HepG2 (cell line): Measurements from ENCODE around the gene TUBB4B. TPM values are rescaled to one million over a fixed set of nuclear protein-coding genes. Genes with fewer than 3 reads are reported as not detected.
A peak's percentile ranks its signal among the peaks of the same experiment; 100 is the strongest.

ENCODE experiments used
- ARNT ChIP-seq: fragments of 450-650 bp; IDR thresholded peaks from 2 replicates; pipeline ENCODE4 v1.6.1; 2017
- FOXK1 ChIP-seq: sonication (generic); formaldehyde crosslinking; IDR thresholded peaks from 2 replicates; pipeline ENCODE4 v1.4.0; 2020; ENCODE audit warnings: low read depth, missing genetic modification reagents, borderline replicate concordance
- GABPB1 ChIP-seq: IDR thresholded peaks from 2 replicates; pipeline ENCODE4 v1.6.1; 2016; ENCODE audit warnings: mild to moderate bottlenecking, missing genetic modification reagents, moderate library complexity, missing compliant biosample characterization
- POLR2G ChIP-seq: fragments of 200-400 bp; formaldehyde crosslinking; IDR thresholded peaks from 2 replicates; pipeline ENCODE4 v1.6.1; 2018; ENCODE audit warnings: mild to moderate bottlenecking, low read depth, low read length, moderate library complexity
- ZNF160 ChIP-seq: sonication (generic); formaldehyde crosslinking; IDR thresholded peaks from 2 replicates; pipeline ENCODE4 v1.8.0; 2022; ENCODE audit warnings: mild to moderate bottlenecking, inconsistent platforms, missing genetic modification reagents
- ZNF567 ChIP-seq: sonication (generic); formaldehyde crosslinking; IDR thresholded peaks from 2 replicates; pipeline ENCODE4 v1.8.1; 2023; ENCODE audit warnings: mild to moderate bottlenecking, missing genetic modification reagents, borderline replicate concordance
- polyA plus RNA-seq, 8 experiments: library from polyadenylated mRNA; depleted of rRNA in 3 of 8; stranded (reverse) in 7 of 8; unstranded in 1 of 8; fragments of >200 nt; fragmentation: Illumina TruSeq in 4 of 8; extraction: Trizol in 4 of 8; gene quantifications; 2 replicates each; pipeline versions ENCODE4 v1.2.1 to v1.2.3, GENCODE V29; 2011 to 2016; ENCODE audit warnings: low read depth in 4 of 8, missing spikeins in 1 of 8, mixed read lengths in 1 of 8; ENCODE audit not compliant: insufficient read depth in 1 of 8
- total RNA-seq, 5 experiments: library from RNA; depleted of rRNA; stranded (reverse); fragments of >200 nt; fragmentation: Illumina TruSeq; extraction: Trizol; gene quantifications; 2 replicates each; pipeline ENCODE4 v1.2.3, GENCODE V29; 2016; ENCODE audit warnings: low read depth in 1 of 5
- TF ChIP-seq, protein P1 (sequence below): sonication (generic); formaldehyde crosslinking; IDR thresholded peaks from 2 replicates; pipeline ENCODE4 v1.8.1; 2022; ENCODE audit warnings: low read depth, mild to moderate bottlenecking, missing genetic modification reagents
- TF ChIP-seq, protein P2 (sequence below): sonication (generic); formaldehyde crosslinking; conservative IDR thresholded peaks from 2 replicates; pipeline ENCODE4 v1.5.0; 2020; ENCODE audit warnings: missing genetic modification reagents
- TF ChIP-seq, protein P3 (sequence below): IDR thresholded peaks from 2 replicates; pipeline ENCODE4 v1.6.1; 2018; ENCODE audit warnings: missing genetic modification reagents, mild to moderate bottlenecking, missing compliant biosample characterization
- TF ChIP-seq, protein P4 (sequence below): sonication (generic); formaldehyde crosslinking; IDR thresholded peaks from 2 replicates; pipeline ENCODE4 v1.4.0; 2020; ENCODE audit warnings: missing genetic modification reagents
- TF ChIP-seq, protein P5 (sequence below): sonication (generic); formaldehyde crosslinking; IDR thresholded peaks from 2 replicates; pipeline ENCODE4 v1.4.0; 2020; ENCODE audit warnings: mild to moderate bottlenecking, missing genetic modification reagents, borderline replicate concordance

TUBB4B gene
- total and polyA plus RNA-seq, 2 of the 13 experiments (the other 11 are each of a cell fraction or from before 2014, with no cell fraction given): 182 to 412 TPM

GRCh38 chr9:137227054-137227852, 13.8 kb upstream of the TUBB4B start, which contains the start of gene RNF224 (continued):
- TF ChIP-seq, protein P1, sequence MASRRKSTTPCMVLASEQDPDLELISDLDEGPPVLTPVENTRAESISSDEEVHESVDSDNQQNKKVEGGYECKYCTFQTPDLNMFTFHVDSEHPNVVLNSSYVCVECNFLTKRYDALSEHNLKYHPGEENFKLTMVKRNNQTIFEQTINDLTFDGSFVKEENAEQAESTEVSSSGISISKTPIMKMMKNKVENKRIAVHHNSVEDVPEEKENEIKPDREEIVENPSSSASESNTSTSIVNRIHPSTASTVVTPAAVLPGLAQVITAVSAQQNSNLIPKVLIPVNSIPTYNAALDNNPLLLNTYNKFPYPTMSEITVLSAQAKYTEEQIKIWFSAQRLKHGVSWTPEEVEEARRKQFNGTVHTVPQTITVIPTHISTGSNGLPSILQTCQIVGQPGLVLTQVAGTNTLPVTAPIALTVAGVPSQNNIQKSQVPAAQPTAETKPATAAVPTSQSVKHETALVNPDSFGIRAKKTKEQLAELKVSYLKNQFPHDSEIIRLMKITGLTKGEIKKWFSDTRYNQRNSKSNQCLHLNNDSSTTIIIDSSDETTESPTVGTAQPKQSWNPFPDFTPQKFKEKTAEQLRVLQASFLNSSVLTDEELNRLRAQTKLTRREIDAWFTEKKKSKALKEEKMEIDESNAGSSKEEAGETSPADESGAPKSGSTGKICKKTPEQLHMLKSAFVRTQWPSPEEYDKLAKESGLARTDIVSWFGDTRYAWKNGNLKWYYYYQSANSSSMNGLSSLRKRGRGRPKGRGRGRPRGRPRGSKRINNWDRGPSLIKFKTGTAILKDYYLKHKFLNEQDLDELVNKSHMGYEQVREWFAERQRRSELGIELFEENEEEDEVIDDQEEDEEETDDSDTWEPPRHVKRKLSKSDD (CRISPR knock-in tag): no peak
- TF ChIP-seq FOXK1 (CRISPR knock-in tag) (0 out of 2 replicates have a peak, but pooled peaks have one; percentile 13), ZNF567 (CRISPR knock-in tag) (no peak), POLR2G (peak; percentile 47; the same call in 1 of the 2 replicates), ZNF160 (peak; percentile 58; the same call in 1 of the 2 replicates), GABPB1 (CRISPR knock-in tag) (peak; percentile 42), ARNT (no peak)
- TF ChIP-seq, protein P2, sequence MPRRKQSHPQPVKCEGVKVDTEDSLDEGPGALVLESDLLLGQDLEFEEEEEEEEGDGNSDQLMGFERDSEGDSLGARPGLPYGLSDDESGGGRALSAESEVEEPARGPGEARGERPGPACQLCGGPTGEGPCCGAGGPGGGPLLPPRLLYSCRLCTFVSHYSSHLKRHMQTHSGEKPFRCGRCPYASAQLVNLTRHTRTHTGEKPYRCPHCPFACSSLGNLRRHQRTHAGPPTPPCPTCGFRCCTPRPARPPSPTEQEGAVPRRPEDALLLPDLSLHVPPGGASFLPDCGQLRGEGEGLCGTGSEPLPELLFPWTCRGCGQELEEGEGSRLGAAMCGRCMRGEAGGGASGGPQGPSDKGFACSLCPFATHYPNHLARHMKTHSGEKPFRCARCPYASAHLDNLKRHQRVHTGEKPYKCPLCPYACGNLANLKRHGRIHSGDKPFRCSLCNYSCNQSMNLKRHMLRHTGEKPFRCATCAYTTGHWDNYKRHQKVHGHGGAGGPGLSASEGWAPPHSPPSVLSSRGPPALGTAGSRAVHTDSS (CRISPR knock-in tag): no peak
- TF ChIP-seq, protein P3, sequence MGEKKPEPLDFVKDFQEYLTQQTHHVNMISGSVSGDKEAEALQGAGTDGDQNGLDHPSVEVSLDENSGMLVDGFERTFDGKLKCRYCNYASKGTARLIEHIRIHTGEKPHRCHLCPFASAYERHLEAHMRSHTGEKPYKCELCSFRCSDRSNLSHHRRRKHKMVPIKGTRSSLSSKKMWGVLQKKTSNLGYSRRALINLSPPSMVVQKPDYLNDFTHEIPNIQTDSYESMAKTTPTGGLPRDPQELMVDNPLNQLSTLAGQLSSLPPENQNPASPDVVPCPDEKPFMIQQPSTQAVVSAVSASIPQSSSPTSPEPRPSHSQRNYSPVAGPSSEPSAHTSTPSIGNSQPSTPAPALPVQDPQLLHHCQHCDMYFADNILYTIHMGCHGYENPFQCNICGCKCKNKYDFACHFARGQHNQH (CRISPR knock-in tag): peak; percentile 20; the same call in 1 of the 2 replicates
- TF ChIP-seq, protein P4, sequence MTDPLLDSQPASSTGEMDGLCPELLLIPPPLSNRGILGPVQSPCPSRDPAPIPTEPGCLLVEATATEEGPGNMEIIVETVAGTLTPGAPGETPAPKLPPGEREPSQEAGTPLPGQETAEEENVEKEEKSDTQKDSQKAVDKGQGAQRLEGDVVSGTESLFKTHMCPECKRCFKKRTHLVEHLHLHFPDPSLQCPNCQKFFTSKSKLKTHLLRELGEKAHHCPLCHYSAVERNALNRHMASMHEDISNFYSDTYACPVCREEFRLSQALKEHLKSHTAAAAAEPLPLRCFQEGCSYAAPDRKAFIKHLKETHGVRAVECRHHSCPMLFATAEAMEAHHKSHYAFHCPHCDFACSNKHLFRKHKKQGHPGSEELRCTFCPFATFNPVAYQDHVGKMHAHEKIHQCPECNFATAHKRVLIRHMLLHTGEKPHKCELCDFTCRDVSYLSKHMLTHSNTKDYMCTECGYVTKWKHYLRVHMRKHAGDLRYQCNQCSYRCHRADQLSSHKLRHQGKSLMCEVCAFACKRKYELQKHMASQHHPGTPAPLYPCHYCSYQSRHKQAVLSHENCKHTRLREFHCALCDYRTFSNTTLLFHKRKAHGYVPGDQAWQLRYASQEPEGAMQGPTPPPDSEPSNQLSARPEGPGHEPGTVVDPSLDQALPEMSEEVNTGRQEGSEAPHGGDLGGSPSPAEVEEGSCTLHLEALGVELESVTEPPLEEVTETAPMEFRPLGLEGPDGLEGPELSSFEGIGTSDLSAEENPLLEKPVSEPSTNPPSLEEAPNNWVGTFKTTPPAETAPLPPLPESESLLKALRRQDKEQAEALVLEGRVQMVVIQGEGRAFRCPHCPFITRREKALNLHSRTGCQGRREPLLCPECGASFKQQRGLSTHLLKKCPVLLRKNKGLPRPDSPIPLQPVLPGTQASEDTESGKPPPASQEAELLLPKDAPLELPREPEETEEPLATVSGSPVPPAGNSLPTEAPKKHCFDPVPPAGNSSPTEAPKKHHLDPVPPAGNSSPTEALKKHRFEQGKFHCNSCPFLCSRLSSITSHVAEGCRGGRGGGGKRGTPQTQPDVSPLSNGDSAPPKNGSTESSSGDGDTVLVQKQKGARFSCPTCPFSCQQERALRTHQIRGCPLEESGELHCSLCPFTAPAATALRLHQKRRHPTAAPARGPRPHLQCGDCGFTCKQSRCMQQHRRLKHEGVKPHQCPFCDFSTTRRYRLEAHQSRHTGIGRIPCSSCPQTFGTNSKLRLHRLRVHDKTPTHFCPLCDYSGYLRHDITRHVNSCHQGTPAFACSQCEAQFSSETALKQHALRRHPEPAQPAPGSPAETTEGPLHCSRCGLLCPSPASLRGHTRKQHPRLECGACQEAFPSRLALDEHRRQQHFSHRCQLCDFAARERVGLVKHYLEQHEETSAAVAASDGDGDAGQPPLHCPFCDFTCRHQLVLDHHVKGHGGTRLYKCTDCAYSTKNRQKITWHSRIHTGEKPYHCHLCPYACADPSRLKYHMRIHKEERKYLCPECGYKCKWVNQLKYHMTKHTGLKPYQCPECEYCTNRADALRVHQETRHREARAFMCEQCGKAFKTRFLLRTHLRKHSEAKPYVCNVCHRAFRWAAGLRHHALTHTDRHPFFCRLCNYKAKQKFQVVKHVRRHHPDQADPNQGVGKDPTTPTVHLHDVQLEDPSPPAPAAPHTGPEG: no peak
- TF ChIP-seq, protein P5, sequence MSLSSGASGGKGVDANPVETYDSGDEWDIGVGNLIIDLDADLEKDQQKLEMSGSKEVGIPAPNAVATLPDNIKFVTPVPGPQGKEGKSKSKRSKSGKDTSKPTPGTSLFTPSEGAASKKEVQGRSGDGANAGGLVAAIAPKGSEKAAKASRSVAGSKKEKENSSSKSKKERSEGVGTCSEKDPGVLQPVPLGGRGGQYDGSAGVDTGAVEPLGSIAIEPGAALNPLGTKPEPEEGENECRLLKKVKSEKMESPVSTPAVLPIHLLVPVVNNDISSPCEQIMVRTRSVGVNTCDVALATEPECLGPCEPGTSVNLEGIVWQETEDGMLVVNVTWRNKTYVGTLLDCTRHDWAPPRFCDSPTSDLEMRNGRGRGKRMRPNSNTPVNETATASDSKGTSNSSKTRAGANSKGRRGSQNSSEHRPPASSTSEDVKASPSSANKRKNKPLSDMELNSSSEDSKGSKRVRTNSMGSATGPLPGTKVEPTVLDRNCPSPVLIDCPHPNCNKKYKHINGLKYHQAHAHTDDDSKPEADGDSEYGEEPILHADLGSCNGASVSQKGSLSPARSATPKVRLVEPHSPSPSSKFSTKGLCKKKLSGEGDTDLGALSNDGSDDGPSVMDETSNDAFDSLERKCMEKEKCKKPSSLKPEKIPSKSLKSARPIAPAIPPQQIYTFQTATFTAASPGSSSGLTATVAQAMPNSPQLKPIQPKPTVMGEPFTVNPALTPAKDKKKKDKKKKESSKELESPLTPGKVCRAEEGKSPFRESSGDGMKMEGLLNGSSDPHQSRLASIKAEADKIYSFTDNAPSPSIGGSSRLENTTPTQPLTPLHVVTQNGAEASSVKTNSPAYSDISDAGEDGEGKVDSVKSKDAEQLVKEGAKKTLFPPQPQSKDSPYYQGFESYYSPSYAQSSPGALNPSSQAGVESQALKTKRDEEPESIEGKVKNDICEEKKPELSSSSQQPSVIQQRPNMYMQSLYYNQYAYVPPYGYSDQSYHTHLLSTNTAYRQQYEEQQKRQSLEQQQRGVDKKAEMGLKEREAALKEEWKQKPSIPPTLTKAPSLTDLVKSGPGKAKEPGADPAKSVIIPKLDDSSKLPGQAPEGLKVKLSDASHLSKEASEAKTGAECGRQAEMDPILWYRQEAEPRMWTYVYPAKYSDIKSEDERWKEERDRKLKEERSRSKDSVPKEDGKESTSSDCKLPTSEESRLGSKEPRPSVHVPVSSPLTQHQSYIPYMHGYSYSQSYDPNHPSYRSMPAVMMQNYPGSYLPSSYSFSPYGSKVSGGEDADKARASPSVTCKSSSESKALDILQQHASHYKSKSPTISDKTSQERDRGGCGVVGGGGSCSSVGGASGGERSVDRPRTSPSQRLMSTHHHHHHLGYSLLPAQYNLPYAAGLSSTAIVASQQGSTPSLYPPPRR (CRISPR knock-in tag): no peak
